Sigmoid colon (tissue), 4 donors: ENCODE measurements around the gene R3HDM4.

ENCODE experiments used
- CTCF ChIP-seq, 4 experiments: fragments of 450-650 bp in 3 of 4; fragments of 200-600 bp in 1 of 4; IDR thresholded peaks; one replicate each; pipeline ENCODE4 v1.5.1; 2016 to 2019; ENCODE audit warnings: antibody characterized with exemption in 4 of 4, mild to moderate bottlenecking in 3 of 4, moderate library complexity in 2 of 4
- EP300 ChIP-seq, 4 donors: sonication (generic); formaldehyde crosslinking; IDR thresholded peaks; one replicate each; pipeline ENCODE4 v1.6.1; 2017; ENCODE audit warnings: antibody characterized with exemption in 4 of 4
- POLR2A ChIP-seq, 2 donors: fragments of 450-650 bp; IDR thresholded peaks; one replicate each; pipeline ENCODE4 v1.6.1; 2016; ENCODE audit warnings: antibody characterized with exemption in 2 of 2, mild to moderate bottlenecking in 2 of 2, moderate library complexity in 2 of 2

GRCh38 chr19:848386-848921 lies 64.6 kb downstream of the R3HDM4 start:
- TF ChIP-seq CTCF (IDR thresholded peaks at IDR 0.05) (no peak), EP300 (IDR thresholded peaks at IDR 0.05) (no peak), POLR2A (IDR thresholded peaks at IDR 0.05) (no peak)
